ENCODE results near the gene GALNTL6. TPM values are rescaled to one million over a fixed set of nuclear protein-coding genes. Genes with fewer than 3 reads are reported as not detected.

Gene GALNTL6
- total and polyA plus RNA-seq, 2 of the 4 experiments (the other 2 are of a cell fraction) = under 0.01 TPM; not detected in 1

- no peak overlapping the region for H4K5ac ChIP-seq (ENCODE audit: low read depth, low read length)
- H3K27ac ChIP-seq (ENCODE audit: insufficient read depth, low read length) = no peak overlapping the region
- TF ChIP-seq MAFK (IDR thresholded peaks at IDR 0.05; ENCODE audit: low read depth, low read length) (no peak), SMC3 (IDR thresholded peaks at IDR 0.05; ENCODE audit: low read depth, low read length) (no peak), RFX5 (IDR thresholded peaks at IDR 0.05; ENCODE audit: low read depth, low read length) (no peak), MAZ (IDR thresholded peaks at IDR 0.05; ENCODE audit: borderline replicate concordance, low read depth, low read length) (no peak), CEBPB (IDR thresholded peaks at IDR 0.05; ENCODE audit: low read depth, low read length) (no peak), MXI1 (IDR thresholded peaks at IDR 0.05; ENCODE audit: borderline replicate concordance, low read depth, low read length) (no peak), RAD21 (IDR thresholded peaks at IDR 0.05; ENCODE audit: low read length) (no peak), FOS (IDR thresholded peaks at IDR 0.05; ENCODE audit: low read depth, low read length) (no peak), CHD1 (IDR thresholded peaks at IDR 0.05; ENCODE audit: low read depth, low read length) (no peak), BHLHE40 (IDR thresholded peaks at IDR 0.05; ENCODE audit: low read depth, low read length) (no peak), RCOR1 (IDR thresholded peaks at IDR 0.05; ENCODE audit: insufficient replicate concordance, low read length) (no peak), NFE2L2 (IDR thresholded peaks at IDR 0.05; ENCODE audit: low read depth, low read length) (no peak), POLR2A (IDR thresholded peaks at IDR 0.05; ENCODE audit: low read depth, low read length) (no peak)
- TF ChIP-seq, protein P1, sequence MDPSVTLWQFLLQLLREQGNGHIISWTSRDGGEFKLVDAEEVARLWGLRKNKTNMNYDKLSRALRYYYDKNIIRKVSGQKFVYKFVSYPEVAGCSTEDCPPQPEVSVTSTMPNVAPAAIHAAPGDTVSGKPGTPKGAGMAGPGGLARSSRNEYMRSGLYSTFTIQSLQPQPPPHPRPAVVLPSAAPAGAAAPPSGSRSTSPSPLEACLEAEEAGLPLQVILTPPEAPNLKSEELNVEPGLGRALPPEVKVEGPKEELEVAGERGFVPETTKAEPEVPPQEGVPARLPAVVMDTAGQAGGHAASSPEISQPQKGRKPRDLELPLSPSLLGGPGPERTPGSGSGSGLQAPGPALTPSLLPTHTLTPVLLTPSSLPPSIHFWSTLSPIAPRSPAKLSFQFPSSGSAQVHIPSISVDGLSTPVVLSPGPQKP (IDR thresholded peaks at IDR 0.05; ENCODE audit: borderline replicate concordance, low read depth, low read length) = no peak
- TF ChIP-seq, protein P2, sequence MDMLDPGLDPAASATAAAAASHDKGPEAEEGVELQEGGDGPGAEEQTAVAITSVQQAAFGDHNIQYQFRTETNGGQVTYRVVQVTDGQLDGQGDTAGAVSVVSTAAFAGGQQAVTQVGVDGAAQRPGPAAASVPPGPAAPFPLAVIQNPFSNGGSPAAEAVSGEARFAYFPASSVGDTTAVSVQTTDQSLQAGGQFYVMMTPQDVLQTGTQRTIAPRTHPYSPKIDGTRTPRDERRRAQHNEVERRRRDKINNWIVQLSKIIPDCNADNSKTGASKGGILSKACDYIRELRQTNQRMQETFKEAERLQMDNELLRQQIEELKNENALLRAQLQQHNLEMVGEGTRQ (IDR thresholded peaks at IDR 0.05; ENCODE audit: low read depth, low read length) = no peak
- TF ChIP-seq, protein P3, sequence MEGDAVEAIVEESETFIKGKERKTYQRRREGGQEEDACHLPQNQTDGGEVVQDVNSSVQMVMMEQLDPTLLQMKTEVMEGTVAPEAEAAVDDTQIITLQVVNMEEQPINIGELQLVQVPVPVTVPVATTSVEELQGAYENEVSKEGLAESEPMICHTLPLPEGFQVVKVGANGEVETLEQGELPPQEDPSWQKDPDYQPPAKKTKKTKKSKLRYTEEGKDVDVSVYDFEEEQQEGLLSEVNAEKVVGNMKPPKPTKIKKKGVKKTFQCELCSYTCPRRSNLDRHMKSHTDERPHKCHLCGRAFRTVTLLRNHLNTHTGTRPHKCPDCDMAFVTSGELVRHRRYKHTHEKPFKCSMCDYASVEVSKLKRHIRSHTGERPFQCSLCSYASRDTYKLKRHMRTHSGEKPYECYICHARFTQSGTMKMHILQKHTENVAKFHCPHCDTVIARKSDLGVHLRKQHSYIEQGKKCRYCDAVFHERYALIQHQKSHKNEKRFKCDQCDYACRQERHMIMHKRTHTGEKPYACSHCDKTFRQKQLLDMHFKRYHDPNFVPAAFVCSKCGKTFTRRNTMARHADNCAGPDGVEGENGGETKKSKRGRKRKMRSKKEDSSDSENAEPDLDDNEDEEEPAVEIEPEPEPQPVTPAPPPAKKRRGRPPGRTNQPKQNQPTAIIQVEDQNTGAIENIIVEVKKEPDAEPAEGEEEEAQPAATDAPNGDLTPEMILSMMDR (conservative IDR thresholded peaks at IDR 0.05; ENCODE audit: low read depth, low read length) = no peak
- no peak overlapping the region for H3K23ac ChIP-seq (ENCODE audit: low read depth, low read length)
- dilution Hi-C loops (cut with HindIII; ENCODE audit: low sequenced_read_pairs, unreplicated experiment) (no loop called here), in situ Hi-C loops (cut with MboI; ENCODE audit: low sequenced_read_pairs) (no loop called here), intact Hi-C loops (cut with micrococcal nuclease) (no loop called here)
- H3K14ac ChIP-seq (replicated peaks; ENCODE audit: low read depth, low read length) = no peak overlapping the region
- no peaks in the 10 kb centered on the region for H4K20me1 ChIP-seq (ENCODE audit: insufficient read depth, low read length)
- no peak overlapping the region for H2AFZ ChIP-seq (replicated peaks; ENCODE audit: low read length, poor library complexity)
- H4K91ac ChIP-seq (ENCODE audit: insufficient read depth, low read depth, low read length) = no peak overlapping the region
- H3K27me3 ChIP-seq (ENCODE audit: control insufficient read depth, insufficient read depth, low read length) = no peaks in the 10 kb centered on the region; the same call in none of the 2 replicates
- no peak overlapping the region for H2BK20ac ChIP-seq (ENCODE audit: low read depth, low read length)
- H2BK120ac ChIP-seq (ENCODE audit: low read depth, low read length) = no peak overlapping the region
- no peaks in the 10 kb centered on the region for H3K9me3 ChIP-seq (ENCODE audit: control insufficient read depth, insufficient read depth, low read length)
- no peak overlapping the region for H3K56ac ChIP-seq (ENCODE audit: extremely low read depth, insufficient read depth, low read length)
- DNase-seq = no peak
- ChIA-PET POLR2A (ENCODE audit: unreplicated experiment) (no interaction called here), CTCF (no interaction called here)
- H3K9ac ChIP-seq (ENCODE audit: low read depth, low read length) = no peak overlapping the region
- no peak overlapping the region for H2BK15ac ChIP-seq (ENCODE audit: low read depth, low read length)
- H2AK9ac ChIP-seq (replicated peaks; ENCODE audit: low read depth, low read length, poor library complexity) = no peak overlapping the region
- H3K4me1 ChIP-seq (ENCODE audit: control insufficient read depth, insufficient read depth, low read length) = no peaks in the 10 kb centered on the region
- no TSS peak for BruUV-seq (replicated peaks)
- no peak for ATAC-seq (ENCODE audit: low read depth)
- no peaks in the 10 kb centered on the region for H3K9me1 ChIP-seq (ENCODE audit: insufficient read depth, low read length)
- no peak overlapping the region for H3K4me3 ChIP-seq (ENCODE audit: insufficient read depth, low read depth, low read length)
- H4K8ac ChIP-seq (ENCODE audit: low read depth in 2 of 2, low read length in 2 of 2) = no peak overlapping the region
- no peak overlapping the region for H2AK5ac ChIP-seq (ENCODE audit: low read depth, low read length)
- no peak overlapping the region for H2BK5ac ChIP-seq (ENCODE audit: low read depth, low read length, poor library complexity, severe bottlenecking)
- H3K36me3 ChIP-seq (ENCODE audit: control insufficient read depth, insufficient read depth, low read length) = no peaks in the 10 kb centered on the region
- no peak overlapping the region for H3K4ac ChIP-seq (ENCODE audit: low read depth, low read length)
- no peaks in the 10 kb centered on the region for H3K79me1 ChIP-seq (ENCODE audit: low read depth in 1 of 2, low read length in 2 of 2)
- no peak overlapping the region for H3K4me2 ChIP-seq (ENCODE audit: low read depth, low read length)
- H3K18ac ChIP-seq (ENCODE audit: low read depth, low read length) = no peak overlapping the region
These were observed 1274.9 kb downstream of the GALNTL6 start for GRCh38 chr4:173088144-173088543.
